ENCODE measurements around the gene MYL5.
"Not testable (repeated sequence)": the region's sequence is repeated elsewhere in the genome, so short reads cannot be mapped to it uniquely, and the experiment has no call there.

Gene MYL5

GRCh38 chr4:674172-675035, at the start of gene MYL5, which contains the start of gene ATP5ME:
Gene MYL5, plus strand, starts transcription at chr4:674542. Its CDS starts 3,485 bp downstream, at chr4:678027.
Gene ATP5ME, minus strand, starts transcription at chr4:674276. Its CDS starts 29 bp downstream, at chr4:674247.
- DNase-seq (ENCODE audit: extremely low read depth in 1 of 2, low read depth in 1 of 2), result peak; percentile 94 to 98

GRCh38 chr4:624705-625590, 49.4 kb upstream of the MYL5 start, which contains the start of gene PDE6B:
Gene PDE6B, plus strand, starts transcription at chr4:625573. Its CDS starts 54 bp downstream, at chr4:625627.
- DNase-seq (ENCODE audit: extremely low read depth in 1 of 2, low read depth in 1 of 2), result no peak

- no peak for DNase-seq (ENCODE audit: extremely low read depth in 1 of 2, low read depth in 1 of 2)
Measured at GRCh38 chr4:625631-626161, 48.6 kb upstream of the MYL5 start.

GRCh38 chr4:626201-627091, 47.9 kb upstream of the MYL5 start:
- DNase-seq (ENCODE audit: extremely low read depth in 1 of 2, low read depth in 1 of 2), result no peak

GRCh38 chr4:627347-628125, 46.8 kb upstream of the MYL5 start:
- no peak for DNase-seq (ENCODE audit: extremely low read depth in 1 of 2, low read depth in 1 of 2)

- DNase-seq (ENCODE audit: extremely low read depth in 1 of 2, low read depth in 1 of 2), result no peak
Measured at GRCh38 chr4:628311-628741, 46.0 kb upstream of the MYL5 start.

- DNase-seq (ENCODE audit: extremely low read depth in 1 of 2, low read depth in 1 of 2), result no peak
Measured at GRCh38 chr4:628821-629635, 45.3 kb upstream of the MYL5 start.

GRCh38 chr4:629636-629914, 44.8 kb upstream of the MYL5 start:
- DNase-seq (ENCODE audit: extremely low read depth in 1 of 2, low read depth in 1 of 2), result no peak

GRCh38 chr4:629915-630641, 44.3 kb upstream of the MYL5 start:
- DNase-seq (ENCODE audit: extremely low read depth in 1 of 2, low read depth in 1 of 2), result no peak

- DNase-seq (ENCODE audit: extremely low read depth in 1 of 2, low read depth in 1 of 2), result no peak
Measured at GRCh38 chr4:630656-631055, 43.7 kb upstream of the MYL5 start.

GRCh38 chr4:632196-632790, 42.0 kb upstream of the MYL5 start:
- DNase-seq (ENCODE audit: extremely low read depth in 1 of 2, low read depth in 1 of 2), result no peak

GRCh38 chr4:632926-633325, 41.4 kb upstream of the MYL5 start:
- DNase-seq (ENCODE audit: extremely low read depth in 1 of 2, low read depth in 1 of 2), result no peak

GRCh38 chr4:633406-633805, 40.9 kb upstream of the MYL5 start:
- DNase-seq (ENCODE audit: extremely low read depth in 1 of 2, low read depth in 1 of 2), result no peak

GRCh38 chr4:633976-634598, 40.3 kb upstream of the MYL5 start:
- DNase-seq (ENCODE audit: extremely low read depth in 1 of 2, low read depth in 1 of 2), result no peak

GRCh38 chr4:634599-634985, 39.8 kb upstream of the MYL5 start:
- DNase-seq (ENCODE audit: extremely low read depth in 1 of 2, low read depth in 1 of 2), result no peak

GRCh38 chr4:635066-635835, 39.1 kb upstream of the MYL5 start:
- not testable (repeated sequence) for DNase-seq (ENCODE audit: extremely low read depth in 1 of 2, low read depth in 1 of 2)
